HepG2 (cell line): ENCODE results near the gene BEX1. TPM values are rescaled to one million over a fixed set of nuclear protein-coding genes. Genes with fewer than 3 reads are reported as not detected.
"Not testable (repeated sequence)": the region's sequence is repeated elsewhere in the genome, so short reads cannot be mapped to it uniquely, and the experiment has no call there.

Experiments used
- ATAC-seq: fragments of 200-7000 bp; cut with Tn5 transposase; 3 replicates; pipeline ENCODE4 v1.9.1; 2020; ENCODE audit warnings: mild to moderate bottlenecking, moderate library complexity
- BruUV-seq: library from RNA; stranded (reverse); fragments of 400-500 nt; replicated peaks from 2 replicates; lab custom pipeline; 2021; lab: Mats Ljungman, UMichigan
- CTCF ChIA-PET: fragments of 300-600 bp; formaldehyde crosslinking; extraction: SDS; loops from one replicate; lab custom pipeline; 2021; ENCODE audit warnings: low total read pairs, inconsistent platforms, low intra/inter-chr PET ratio; lab: Yijun Ruan, JAX
- POLR2A ChIA-PET: fragments of 350-600 bp; sonication (Branson Sonifier 250); formaldehyde crosslinking; loops from one replicate; lab custom pipeline; 2020; ENCODE audit warnings: antibody characterized with exemption, inconsistent platforms; lab: Yijun Ruan, JAX
- DNase-seq: peaks from one replicate; pipeline ENCODE4 v3.0.0-alpha.2; 2015; ENCODE audit warnings: low spot score
- FAIRE-seq: peaks from 3 replicates; lab custom pipeline; 2011; peaks lifted over from hg19 to GRCh38; lab: Jason Lieb, UNC
- H2AFZ ChIP-seq: one replicate; pipeline ENCODE4 v1.6.1; 2011; ENCODE audit warnings: low read length, inconsistent platforms
- H3K27ac ChIP-seq: fragments of 300-600 bp; 3 replicates; pipeline ENCODE4 v1.8.0; 2011; ENCODE audit warnings: mixed run types, mild to moderate bottlenecking, mixed read lengths, low read length, inconsistent platforms; ENCODE audit not compliant: insufficient read depth; ENCODE audit errors: extremely low read length
- H3K27me3 ChIP-seq, 2 experiments: fragments of 200-600 bp in 1 of 2; 2 replicates in 1 of 2; 3 replicates in 1 of 2; pipeline versions ENCODE4 v1.6.0 to v1.8.0; 2011; ENCODE audit warnings: low read length in 2 of 2, mild to moderate bottlenecking in 2 of 2, moderate library complexity in 2 of 2, inconsistent platforms in 1 of 2; ENCODE audit not compliant: insufficient read depth in 2 of 2, control insufficient read depth in 1 of 2
- H3K36me3 ChIP-seq, 2 experiments: fragments of 200-600 bp in 1 of 2; replicated peaks in 1 of 2; 2 replicates in 1 of 2; 3 replicates in 1 of 2; pipeline versions ENCODE4 v1.5.1 to v1.8.0; 2011; ENCODE audit warnings: low read length in 2 of 2, inconsistent platforms in 1 of 2; ENCODE audit not compliant: insufficient read depth in 2 of 2, control insufficient read depth in 1 of 2
- H3K4me1 ChIP-seq: 2 replicates; pipeline ENCODE4 v1.5.1; 2012; ENCODE audit warnings: low read length, inconsistent platforms; ENCODE audit not compliant: insufficient read depth
- H3K4me2 ChIP-seq: 2 replicates; pipeline ENCODE4 v1.6.0; 2011; ENCODE audit warnings: low read depth, low read length, inconsistent platforms
- H3K4me3 ChIP-seq, 3 experiments: fragments of 200-600 bp in 1 of 3; sonication (generic), shearing (Covaris generic) in 1 of 3; replicated peaks in 1 of 3; 2 replicates each; pipeline ENCODE4 v1.5.1; 2011 to 2016; ENCODE audit warnings: low read length in 3 of 3, inconsistent platforms in 2 of 3, low read depth in 2 of 3, mild to moderate bottlenecking in 2 of 3, control low read depth in 1 of 3, mixed read lengths in 1 of 3; ENCODE audit not compliant: insufficient read depth in 1 of 3
- H3K79me2 ChIP-seq: one replicate; pipeline ENCODE4 v1.6.1; 2011; ENCODE audit warnings: low read length, inconsistent platforms; ENCODE audit not compliant: insufficient read depth
- H3K9ac ChIP-seq: 2 replicates; pipeline ENCODE4 v1.6.0; 2011; ENCODE audit warnings: mild to moderate bottlenecking, low read depth, low read length, inconsistent platforms; ENCODE audit not compliant: insufficient read depth
- H3K9me3 ChIP-seq: 2 replicates; pipeline ENCODE4 v1.5.1; 2012; ENCODE audit warnings: mild to moderate bottlenecking, low read length
- H4K20me1 ChIP-seq: 2 replicates; pipeline ENCODE4 v1.6.0; 2011; ENCODE audit warnings: inconsistent platforms, mild to moderate bottlenecking, low read length, moderate library complexity; ENCODE audit not compliant: insufficient read depth
- CREB1 ChIP-seq, 2 experiments: fragments of 450-650 bp in 1 of 2; IDR thresholded peaks; 2 replicates each; pipeline ENCODE4 v1.6.1; 2016 to 2017; ENCODE audit warnings: control low read depth in 1 of 2, mild to moderate bottlenecking in 1 of 2, missing compliant biosample characterization in 1 of 2, missing genetic modification characterization in 1 of 2
- FOXO4 ChIP-seq: sonication (generic); formaldehyde crosslinking; conservative IDR thresholded peaks from 2 replicates; pipeline ENCODE4 v1.8.1; 2023; ENCODE audit warnings: missing genetic modification reagents
- JARID2 ChIP-seq: sonication (generic); formaldehyde crosslinking; IDR thresholded peaks from 2 replicates; pipeline ENCODE4 v1.8.1; 2023; ENCODE audit warnings: missing genetic modification reagents, inconsistent platforms; ENCODE audit not compliant: insufficient replicate concordance
- SRSF9 ChIP-seq: fragments of 200-400 bp; formaldehyde crosslinking; IDR thresholded peaks from 2 replicates; pipeline ENCODE4 v1.6.1; 2018; ENCODE audit warnings: borderline replicate concordance, mild to moderate bottlenecking, low read depth, low read length; ENCODE audit not compliant: insufficient read depth, poor library complexity, severe bottlenecking
- TMF1 ChIP-seq: sonication (generic); formaldehyde crosslinking; IDR thresholded peaks from 2 replicates; pipeline ENCODE4 v1.8.1; 2022; ENCODE audit warnings: low read depth, missing genetic modification reagents
- ZNF160 ChIP-seq: sonication (generic); formaldehyde crosslinking; IDR thresholded peaks from 2 replicates; pipeline ENCODE4 v1.8.0; 2022; ENCODE audit warnings: mild to moderate bottlenecking, inconsistent platforms, missing genetic modification reagents
- ZNF180 ChIP-seq: sonication (generic); formaldehyde crosslinking; IDR thresholded peaks from 2 replicates; pipeline ENCODE4 v1.4.0; 2020; ENCODE audit warnings: low read depth, missing genetic modification reagents, borderline replicate concordance
- WGBS: methylation state at CpG from one replicate; pipeline ENCODE4 v1.1.6; 2017; ENCODE audit warnings: low lambda C conversion rate; 5-methylcytosine and 5-hydroxymethylcytosine counted together
- in situ Hi-C: cut with HindIII; loops from 2 replicates; pipeline ENCODE4 v1.10.0; 2017; ENCODE audit warnings: low pct_unique_long_range_greater_than_20kb; ENCODE audit not compliant: extremely low pct_ligation_motif_present
- intact Hi-C: fragments of 100-400 bp; cut with micrococcal nuclease; formaldehyde crosslinking; loops from one replicate; pipeline ENCODE4 v1.10.0; 2022; ENCODE audit not compliant: unreplicated experiment
- polyA plus RNA-seq, 8 experiments: library from polyadenylated mRNA; depleted of rRNA in 3 of 8; stranded (reverse) in 7 of 8; unstranded in 1 of 8; fragments of >200 nt; fragmentation: Illumina TruSeq in 4 of 8; extraction: Trizol in 4 of 8; gene quantifications; 2 replicates each; pipeline versions ENCODE4 v1.2.1 to v1.2.3, GENCODE V29; 2011 to 2016; ENCODE audit warnings: low read depth in 4 of 8, missing spikeins in 1 of 8, mixed read lengths in 1 of 8; ENCODE audit not compliant: insufficient read depth in 1 of 8
- total RNA-seq, 5 experiments: library from RNA; depleted of rRNA; stranded (reverse); fragments of >200 nt; fragmentation: Illumina TruSeq; extraction: Trizol; gene quantifications; 2 replicates each; pipeline ENCODE4 v1.2.3, GENCODE V29; 2016; ENCODE audit warnings: low read depth in 1 of 5

The BEX1 gene
- total and polyA plus RNA-seq, 2 of the 13 experiments (the other 11 are each of a cell fraction or from before 2014, with no cell fraction given) = 29.4 to 69.4 TPM

DNA sequence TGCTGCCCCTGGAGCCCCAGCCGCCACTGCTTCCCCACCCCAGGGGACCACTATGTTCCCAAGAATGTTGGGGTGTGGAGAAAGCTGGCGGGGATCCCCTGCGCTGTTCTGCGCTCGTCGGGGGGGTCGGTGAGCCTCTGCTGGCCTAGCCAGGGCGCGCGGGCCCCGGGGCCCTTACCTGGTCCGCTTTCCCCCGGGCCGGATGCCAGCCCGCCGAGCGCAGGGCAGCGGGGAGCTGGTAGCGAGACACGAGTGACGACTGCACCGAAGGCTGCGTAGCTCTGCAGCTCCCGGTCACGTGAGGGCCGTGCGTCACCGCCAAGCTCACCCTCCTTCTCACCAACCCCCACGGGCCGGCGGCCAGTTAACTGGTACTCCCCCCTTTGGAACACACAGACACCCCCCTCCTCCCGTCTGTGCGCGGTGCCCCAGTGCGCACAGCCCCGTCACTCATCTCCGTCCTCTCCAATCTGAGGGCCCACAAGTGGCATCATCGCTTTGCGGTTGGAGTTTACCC lies at the start of gene BEX1 (continued):
- TF ChIP-seq TMF1 (CRISPR knock-in tag) (no peak), SRSF9 (no peak), JARID2 (CRISPR knock-in tag) (no peak)

- intact Hi-C loops, H2AFZ ChIP-seq, CTCF ChIA-PET, in situ Hi-C loops, H3K36me3 ChIP-seq, H3K9me3 ChIP-seq, H3K4me1 ChIP-seq, H3K27me3 ChIP-seq, POLR2A ChIA-PET, H4K20me1 ChIP-seq, DNase-seq, FAIRE-seq, H3K79me2 ChIP-seq, H3K9ac ChIP-seq, BruUV-seq, ATAC-seq, H3K4me3 ChIP-seq, H3K4me2 ChIP-seq, H3K27ac ChIP-seq: not testable (repeated sequence)
- WGBS = 71% methylated on average over 2 of the region's 6 CpGs
Observed at GRCh38 chrX:103109497-103109896, 45.5 kb upstream of the BEX1 start.

GRCh38 chrX:103107836-103108235 lies 43.9 kb upstream of the BEX1 start:
- no TSS peak for BruUV-seq
- Histone ChIP-seq H3K9me3 (no peaks in the 10 kb centered on the region), H3K79me2 (no peaks in the 10 kb centered on the region), H3K27me3 (no peaks in the 10 kb centered on the region), H3K36me3 (no peaks in the 10 kb centered on the region), H3K9ac (no peak overlapping the region), H3K4me1 (no peaks in the 10 kb centered on the region), H3K4me2 (no peak overlapping the region), H2AFZ (no peak overlapping the region), H4K20me1 (no peaks in the 10 kb centered on the region), H3K4me3 (no peak overlapping the region), H3K27ac (no peak overlapping the region)
- no peak for TF ChIP-seq ZNF180 (CRISPR knock-in tag)
- no peak for TF ChIP-seq CREB1 (IDR thresholded peaks at IDR 0.05)
- no peak for TF ChIP-seq CREB1 (CRISPR knock-in tag; IDR thresholded peaks at IDR 0.05)
- no peak for TF ChIP-seq ZNF160
- TF ChIP-seq FOXO4 (CRISPR knock-in tag) = no peak
- CTCF ChIA-PET = no interaction called here
- intact Hi-C loops = no loop called here
- ATAC-seq (no peak), FAIRE-seq (no peak), DNase-seq (no peak)
- no CpG with 5 or more reads among the region's 4 CpGs for WGBS
- in situ Hi-C loops = no loop called here
- POLR2A ChIA-PET = no interaction called here

GRCh38 chrX:103107227-103107737 lies 43.3 kb upstream of the BEX1 start:
- POLR2A ChIA-PET, CTCF ChIA-PET, H3K9me3 ChIP-seq, DNase-seq, H3K36me3 ChIP-seq, H3K4me3 ChIP-seq, H3K79me2 ChIP-seq, H3K27ac ChIP-seq, H3K4me1 ChIP-seq, H3K4me2 ChIP-seq, FAIRE-seq, H4K20me1 ChIP-seq, BruUV-seq, ATAC-seq, H3K27me3 ChIP-seq, in situ Hi-C loops, intact Hi-C loops, H3K9ac ChIP-seq, H2AFZ ChIP-seq: not testable (repeated sequence)
- no CpG with 5 or more reads among the region's 21 CpGs for WGBS
